ENCODE data around the gene DBX1. TPM values are rescaled to one million over a fixed set of nuclear protein-coding genes. Genes with fewer than 3 reads are reported as not detected.

DBX1 gene
- total and polyA plus RNA-seq, 2 experiments from 2014 or later: not detected

DNA sequence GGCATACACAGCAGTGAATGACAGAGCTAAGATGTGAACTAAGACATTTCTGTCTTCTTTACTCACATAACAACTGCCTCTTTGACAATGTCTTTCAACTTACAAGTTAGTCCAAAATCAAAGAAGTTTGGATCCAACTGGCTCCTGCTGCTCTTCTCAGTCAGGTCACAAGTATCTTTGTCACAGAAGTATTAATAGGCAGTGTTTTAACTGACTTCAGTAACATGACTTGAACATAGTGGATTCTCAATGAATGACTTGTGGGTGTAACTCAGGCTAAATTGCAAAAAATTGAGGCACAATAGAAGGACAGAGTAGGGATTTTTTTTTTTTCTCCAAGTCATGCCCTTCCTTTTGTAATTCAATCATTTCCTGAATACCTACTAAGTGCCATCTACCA is 22.6 kb downstream of the DBX1 start:
- Histone ChIP-seq H3K4me2 (no peak overlapping the region), H3K4me3 (no peak overlapping the region), H3K36me3 (ENCODE audit: insufficient read depth) (no peaks in the 10 kb centered on the region), H4K20me1 (replicated peaks; ENCODE audit: insufficient read depth) (no peaks in the 10 kb centered on the region), H2AFZ (no peak overlapping the region), H3F3A (replicated peaks; ENCODE audit: low read depth) (no peaks in the 10 kb centered on the region), H3K4me1 (ENCODE audit: insufficient read depth) (no peaks in the 10 kb centered on the region; the same call in 1 of the 2 replicates), H3K9me2 (ENCODE audit: insufficient read depth) (no peaks in the 10 kb centered on the region), H3K79me2 (replicated peaks; ENCODE audit: insufficient read depth) (no peaks in the 10 kb centered on the region), H3K27me3 (ENCODE audit: insufficient read depth) (peaks cover 16% of the 10 kb centered on the region; the same call in 1 of the 2 replicates), H3K27ac (ENCODE audit: low read depth) (no peak overlapping the region)
- Mint-ChIP-seq H3K4me1 (no peaks in the 10 kb centered on the region; the same call in 2 of the 3 replicates), H3K4me3 (no peak overlapping the region), H3K27ac (no peak overlapping the region), H3K9me3 (peaks cover 6% of the 10 kb centered on the region; the same call in 2 of the 3 replicates), H3K27me3 (ENCODE audit: insufficient read depth, low read depth, poor library complexity) (peaks cover 6% of the 10 kb centered on the region), H3K36me3 (ENCODE audit: low read depth) (no peaks in the 10 kb centered on the region)
- ATAC-seq (no peak), DNase-seq (ENCODE audit: low spot score) (no peak)
- TF ChIP-seq, protein P1, sequence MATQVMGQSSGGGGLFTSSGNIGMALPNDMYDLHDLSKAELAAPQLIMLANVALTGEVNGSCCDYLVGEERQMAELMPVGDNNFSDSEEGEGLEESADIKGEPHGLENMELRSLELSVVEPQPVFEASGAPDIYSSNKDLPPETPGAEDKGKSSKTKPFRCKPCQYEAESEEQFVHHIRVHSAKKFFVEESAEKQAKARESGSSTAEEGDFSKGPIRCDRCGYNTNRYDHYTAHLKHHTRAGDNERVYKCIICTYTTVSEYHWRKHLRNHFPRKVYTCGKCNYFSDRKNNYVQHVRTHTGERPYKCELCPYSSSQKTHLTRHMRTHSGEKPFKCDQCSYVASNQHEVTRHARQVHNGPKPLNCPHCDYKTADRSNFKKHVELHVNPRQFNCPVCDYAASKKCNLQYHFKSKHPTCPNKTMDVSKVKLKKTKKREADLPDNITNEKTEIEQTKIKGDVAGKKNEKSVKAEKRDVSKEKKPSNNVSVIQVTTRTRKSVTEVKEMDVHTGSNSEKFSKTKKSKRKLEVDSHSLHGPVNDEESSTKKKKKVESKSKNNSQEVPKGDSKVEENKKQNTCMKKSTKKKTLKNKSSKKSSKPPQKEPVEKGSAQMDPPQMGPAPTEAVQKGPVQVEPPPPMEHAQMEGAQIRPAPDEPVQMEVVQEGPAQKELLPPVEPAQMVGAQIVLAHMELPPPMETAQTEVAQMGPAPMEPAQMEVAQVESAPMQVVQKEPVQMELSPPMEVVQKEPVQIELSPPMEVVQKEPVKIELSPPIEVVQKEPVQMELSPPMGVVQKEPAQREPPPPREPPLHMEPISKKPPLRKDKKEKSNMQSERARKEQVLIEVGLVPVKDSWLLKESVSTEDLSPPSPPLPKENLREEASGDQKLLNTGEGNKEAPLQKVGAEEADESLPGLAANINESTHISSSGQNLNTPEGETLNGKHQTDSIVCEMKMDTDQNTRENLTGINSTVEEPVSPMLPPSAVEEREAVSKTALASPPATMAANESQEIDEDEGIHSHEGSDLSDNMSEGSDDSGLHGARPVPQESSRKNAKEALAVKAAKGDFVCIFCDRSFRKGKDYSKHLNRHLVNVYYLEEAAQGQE (IDR thresholded peaks at IDR 0.05; ENCODE audit: unreplicated experiment): no peak
- TF ChIP-seq, protein P2, sequence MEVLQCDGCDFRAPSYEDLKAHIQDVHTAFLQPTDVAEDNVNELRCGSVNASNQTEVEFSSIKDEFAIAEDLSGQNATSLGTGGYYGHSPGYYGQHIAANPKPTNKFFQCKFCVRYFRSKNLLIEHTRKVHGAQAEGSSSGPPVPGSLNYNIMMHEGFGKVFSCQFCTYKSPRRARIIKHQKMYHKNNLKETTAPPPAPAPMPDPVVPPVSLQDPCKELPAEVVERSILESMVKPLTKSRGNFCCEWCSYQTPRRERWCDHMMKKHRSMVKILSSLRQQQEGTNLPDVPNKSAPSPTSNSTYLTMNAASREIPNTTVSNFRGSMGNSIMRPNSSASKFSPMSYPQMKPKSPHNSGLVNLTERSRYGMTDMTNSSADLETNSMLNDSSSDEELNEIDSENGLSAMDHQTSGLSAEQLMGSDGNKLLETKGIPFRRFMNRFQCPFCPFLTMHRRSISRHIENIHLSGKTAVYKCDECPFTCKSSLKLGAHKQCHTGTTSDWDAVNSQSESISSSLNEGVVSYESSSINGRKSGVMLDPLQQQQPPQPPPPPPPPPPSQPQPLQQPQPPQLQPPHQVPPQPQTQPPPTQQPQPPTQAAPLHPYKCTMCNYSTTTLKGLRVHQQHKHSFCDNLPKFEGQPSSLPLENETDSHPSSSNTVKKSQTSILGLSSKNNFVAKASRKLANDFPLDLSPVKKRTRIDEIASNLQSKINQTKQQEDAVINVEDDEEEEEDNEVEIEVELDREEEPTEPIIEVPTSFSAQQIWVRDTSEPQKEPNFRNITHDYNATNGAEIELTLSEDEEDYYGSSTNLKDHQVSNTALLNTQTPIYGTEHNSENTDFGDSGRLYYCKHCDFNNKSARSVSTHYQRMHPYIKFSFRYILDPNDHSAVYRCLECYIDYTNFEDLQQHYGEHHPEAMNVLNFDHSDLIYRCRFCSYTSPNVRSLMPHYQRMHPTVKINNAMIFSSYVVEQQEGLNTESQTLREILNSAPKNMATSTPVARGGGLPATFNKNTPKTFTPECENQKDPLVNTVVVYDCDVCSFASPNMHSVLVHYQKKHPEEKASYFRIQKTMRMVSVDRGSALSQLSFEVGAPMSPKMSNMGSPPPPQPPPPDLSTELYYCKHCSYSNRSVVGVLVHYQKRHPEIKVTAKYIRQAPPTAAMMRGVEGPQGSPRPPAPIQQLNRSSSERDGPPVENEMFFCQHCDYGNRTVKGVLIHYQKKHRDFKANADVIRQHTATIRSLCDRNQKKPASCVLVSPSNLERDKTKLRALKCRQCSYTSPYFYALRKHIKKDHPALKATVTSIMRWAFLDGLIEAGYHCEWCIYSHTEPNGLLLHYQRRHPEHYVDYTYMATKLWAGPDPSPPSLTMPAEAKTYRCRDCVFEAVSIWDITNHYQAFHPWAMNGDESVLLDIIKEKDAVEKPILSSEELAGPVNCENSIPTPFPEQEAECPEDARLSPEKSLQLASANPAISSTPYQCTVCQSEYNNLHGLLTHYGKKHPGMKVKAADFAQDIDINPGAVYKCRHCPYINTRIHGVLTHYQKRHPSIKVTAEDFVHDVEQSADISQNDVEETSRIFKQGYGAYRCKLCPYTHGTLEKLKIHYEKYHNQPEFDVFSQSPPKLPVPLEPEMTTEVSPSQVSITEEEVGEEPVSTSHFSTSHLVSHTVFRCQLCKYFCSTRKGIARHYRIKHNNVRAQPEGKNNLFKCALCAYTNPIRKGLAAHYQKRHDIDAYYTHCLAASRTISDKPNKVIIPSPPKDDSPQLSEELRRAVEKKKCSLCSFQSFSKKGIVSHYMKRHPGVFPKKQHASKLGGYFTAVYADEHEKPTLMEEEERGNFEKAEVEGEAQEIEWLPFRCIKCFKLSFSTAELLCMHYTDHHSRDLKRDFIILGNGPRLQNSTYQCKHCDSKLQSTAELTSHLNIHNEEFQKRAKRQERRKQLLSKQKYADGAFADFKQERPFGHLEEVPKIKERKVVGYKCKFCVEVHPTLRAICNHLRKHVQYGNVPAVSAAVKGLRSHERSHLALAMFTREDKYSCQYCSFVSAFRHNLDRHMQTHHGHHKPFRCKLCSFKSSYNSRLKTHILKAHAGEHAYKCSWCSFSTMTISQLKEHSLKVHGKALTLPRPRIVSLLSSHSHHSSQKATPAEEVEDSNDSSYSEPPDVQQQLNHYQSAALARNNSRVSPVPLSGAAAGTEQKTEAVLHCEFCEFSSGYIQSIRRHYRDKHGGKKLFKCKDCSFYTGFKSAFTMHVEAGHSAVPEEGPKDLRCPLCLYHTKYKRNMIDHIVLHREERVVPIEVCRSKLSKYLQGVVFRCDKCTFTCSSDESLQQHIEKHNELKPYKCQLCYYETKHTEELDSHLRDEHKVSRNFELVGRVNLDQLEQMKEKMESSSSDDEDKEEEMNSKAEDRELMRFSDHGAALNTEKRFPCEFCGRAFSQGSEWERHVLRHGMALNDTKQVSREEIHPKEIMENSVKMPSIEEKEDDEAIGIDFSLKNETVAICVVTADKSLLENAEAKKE (CRISPR knock-in tag; IDR thresholded peaks at IDR 0.05): no peak
- TF ChIP-seq EZH2 (IDR thresholded peaks at IDR 0.05; ENCODE audit: low read depth, unreplicated experiment): no peak
